ENCODE results near the gene CATSPER2.
"Not testable (repeated sequence)": the region's sequence is repeated elsewhere in the genome, so short reads cannot be mapped to it uniquely, and the experiment has no call there.

CATSPER2 gene

GRCh38 chr15:43593328-43594190 lies 55.1 kb downstream of the CATSPER2 start, which contains the start of gene CKMT1B:
TSS of gene CKMT1B (plus strand) at chr15:43594027. CDS start at chr15:43594219, 192 bp downstream.
- not testable (repeated sequence) for H3F3A ChIP-seq (ENCODE audit: insufficient read depth, low read length); H3K4me2 ChIP-seq (ENCODE audit: low read depth, low read length); H3K27me3 ChIP-seq (replicated peaks; ENCODE audit: insufficient read depth, low read length); H3K9ac ChIP-seq (ENCODE audit: low read length); H3K9me2 ChIP-seq (replicated peaks; ENCODE audit: insufficient read depth, low read length); DNase-seq; H3K36me3 ChIP-seq (replicated peaks; ENCODE audit: insufficient read depth, low read length); H3K79me2 ChIP-seq (ENCODE audit: low read length); H4K20me1 ChIP-seq (ENCODE audit: insufficient read depth, low read length); H3K9me3 ChIP-seq (replicated peaks; ENCODE audit: insufficient read depth, low read length); H3K27ac ChIP-seq (ENCODE audit: low read length); H2AFZ ChIP-seq (ENCODE audit: low read length); H3K4me3 ChIP-seq (ENCODE audit: low read length); H3K4me1 ChIP-seq (ENCODE audit: low read length)

GRCh38 chr15:43592841-43593240 lies 55.8 kb downstream of the CATSPER2 start:
- not testable (repeated sequence) for H3K27ac ChIP-seq (ENCODE audit: low read length); H3K4me3 ChIP-seq (ENCODE audit: low read length); H3K27me3 ChIP-seq (replicated peaks; ENCODE audit: insufficient read depth, low read length); H3K9me2 ChIP-seq (replicated peaks; ENCODE audit: insufficient read depth, low read length); H3K4me2 ChIP-seq (ENCODE audit: low read depth, low read length); H3K79me2 ChIP-seq (ENCODE audit: low read length); H3F3A ChIP-seq (ENCODE audit: insufficient read depth, low read length); H3K36me3 ChIP-seq (replicated peaks; ENCODE audit: insufficient read depth, low read length); DNase-seq; H3K9me3 ChIP-seq (replicated peaks; ENCODE audit: insufficient read depth, low read length); H4K20me1 ChIP-seq (ENCODE audit: insufficient read depth, low read length); H3K4me1 ChIP-seq (ENCODE audit: low read length); H2AFZ ChIP-seq (ENCODE audit: low read length); H3K9ac ChIP-seq (ENCODE audit: low read length)

GRCh38 chr15:43589778-43590466 lies 58.7 kb downstream of the CATSPER2 start, which contains the start of gene PPIP5K1:
TSS of gene PPIP5K1 (minus strand) at chr15:43590208. CDS start at chr15:43584504, 5,704 bp downstream.
- H3K9ac ChIP-seq (ENCODE audit: low read length); H3K9me3 ChIP-seq (replicated peaks; ENCODE audit: insufficient read depth, low read length); H3K36me3 ChIP-seq (replicated peaks; ENCODE audit: insufficient read depth, low read length); H4K20me1 ChIP-seq (ENCODE audit: insufficient read depth, low read length); H3K9me2 ChIP-seq (replicated peaks; ENCODE audit: insufficient read depth, low read length); H3K4me2 ChIP-seq (ENCODE audit: low read depth, low read length); H2AFZ ChIP-seq (ENCODE audit: low read length); H3K27ac ChIP-seq (ENCODE audit: low read length); DNase-seq; H3K4me3 ChIP-seq (ENCODE audit: low read length); H3F3A ChIP-seq (ENCODE audit: insufficient read depth, low read length); H3K4me1 ChIP-seq (ENCODE audit: low read length); H3K79me2 ChIP-seq (ENCODE audit: low read length); H3K27me3 ChIP-seq (replicated peaks; ENCODE audit: insufficient read depth, low read length): not testable (repeated sequence)
